ENCODE data around the gene BTBD16. TPM values are rescaled to one million over a fixed set of nuclear protein-coding genes. Genes with fewer than 3 reads are reported as not detected.

BTBD16 gene
- polyA plus RNA-seq, 3 donors = not detected

- H3K9me3 ChIP-seq (replicated peaks in 1 of 2; ENCODE audit: control insufficient read depth in 1 of 2, insufficient read depth in 1 of 2, low read length in 2 of 2) = no peaks in the 10 kb centered on the region
- H3K36me3 Mint-ChIP-seq = no peaks in the 10 kb centered on the region
- no peak overlapping the region for H2AFZ ChIP-seq (ENCODE audit: insufficient read depth, low read depth, low read length, poor library complexity, severe bottlenecking)
- intact Hi-C loops (cut with micrococcal nuclease) = no loop called here
- 95% methylated on average over 4 of the region's 4 CpGs for WGBS (ENCODE audit: insufficient coverage)
- no peaks in the 10 kb centered on the region for H3K79me2 ChIP-seq (ENCODE audit: insufficient read depth, low read length)
- no peaks in the 10 kb centered on the region for H3K4me1 Mint-ChIP-seq
- no peak for DNase-seq
- no peak overlapping the region for H3K9ac ChIP-seq (ENCODE audit: insufficient read depth, low read length, poor library complexity, severe bottlenecking)
- H3K9me3 Mint-ChIP-seq = no peaks in the 10 kb centered on the region
- H4K20me1 ChIP-seq (ENCODE audit: insufficient read depth, low read length) = no peaks in the 10 kb centered on the region
- peaks cover 0 to 5% (median 5%) of the 10 kb centered on the region in 3 donors for H3K27me3 Mint-ChIP-seq (ENCODE audit: low read depth in 3 of 3)
- H3K4me1 ChIP-seq (ENCODE audit: control insufficient read depth in 1 of 2, insufficient read depth in 2 of 2, low read length in 2 of 2) = no peaks in the 10 kb centered on the region
- H3K4me3 Mint-ChIP-seq = no peak overlapping the region
- H3K27me3 ChIP-seq (ENCODE audit: control insufficient read depth in 2 of 2, insufficient read depth in 2 of 2, low read length in 2 of 2) = no peaks in the 10 kb centered on the region
- no peak overlapping the region for H3K27ac ChIP-seq (ENCODE audit: low read depth in 1 of 2, low read length in 2 of 2)
- no peak overlapping the region for H3K4me3 ChIP-seq (replicated peaks in 1 of 3; ENCODE audit: low read depth in 2 of 3, low read length in 3 of 3)
- no peak overlapping the region for H3K4me2 ChIP-seq (replicated peaks; ENCODE audit: extremely low read depth, low read length, poor library complexity, severe bottlenecking)
- TF ChIP-seq, protein P1, sequence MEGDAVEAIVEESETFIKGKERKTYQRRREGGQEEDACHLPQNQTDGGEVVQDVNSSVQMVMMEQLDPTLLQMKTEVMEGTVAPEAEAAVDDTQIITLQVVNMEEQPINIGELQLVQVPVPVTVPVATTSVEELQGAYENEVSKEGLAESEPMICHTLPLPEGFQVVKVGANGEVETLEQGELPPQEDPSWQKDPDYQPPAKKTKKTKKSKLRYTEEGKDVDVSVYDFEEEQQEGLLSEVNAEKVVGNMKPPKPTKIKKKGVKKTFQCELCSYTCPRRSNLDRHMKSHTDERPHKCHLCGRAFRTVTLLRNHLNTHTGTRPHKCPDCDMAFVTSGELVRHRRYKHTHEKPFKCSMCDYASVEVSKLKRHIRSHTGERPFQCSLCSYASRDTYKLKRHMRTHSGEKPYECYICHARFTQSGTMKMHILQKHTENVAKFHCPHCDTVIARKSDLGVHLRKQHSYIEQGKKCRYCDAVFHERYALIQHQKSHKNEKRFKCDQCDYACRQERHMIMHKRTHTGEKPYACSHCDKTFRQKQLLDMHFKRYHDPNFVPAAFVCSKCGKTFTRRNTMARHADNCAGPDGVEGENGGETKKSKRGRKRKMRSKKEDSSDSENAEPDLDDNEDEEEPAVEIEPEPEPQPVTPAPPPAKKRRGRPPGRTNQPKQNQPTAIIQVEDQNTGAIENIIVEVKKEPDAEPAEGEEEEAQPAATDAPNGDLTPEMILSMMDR (IDR thresholded peaks at IDR 0.05) = no peak
- H3K36me3 ChIP-seq (replicated peaks in 1 of 2; ENCODE audit: control insufficient read depth in 1 of 2, insufficient read depth in 2 of 2, low read length in 2 of 2) = no peaks in the 10 kb centered on the region
- H3K27ac Mint-ChIP-seq = no peak overlapping the region
Observed at GRCh38 chr10:122302315-122302714, 31.2 kb downstream of the BTBD16 start.

DNA sequence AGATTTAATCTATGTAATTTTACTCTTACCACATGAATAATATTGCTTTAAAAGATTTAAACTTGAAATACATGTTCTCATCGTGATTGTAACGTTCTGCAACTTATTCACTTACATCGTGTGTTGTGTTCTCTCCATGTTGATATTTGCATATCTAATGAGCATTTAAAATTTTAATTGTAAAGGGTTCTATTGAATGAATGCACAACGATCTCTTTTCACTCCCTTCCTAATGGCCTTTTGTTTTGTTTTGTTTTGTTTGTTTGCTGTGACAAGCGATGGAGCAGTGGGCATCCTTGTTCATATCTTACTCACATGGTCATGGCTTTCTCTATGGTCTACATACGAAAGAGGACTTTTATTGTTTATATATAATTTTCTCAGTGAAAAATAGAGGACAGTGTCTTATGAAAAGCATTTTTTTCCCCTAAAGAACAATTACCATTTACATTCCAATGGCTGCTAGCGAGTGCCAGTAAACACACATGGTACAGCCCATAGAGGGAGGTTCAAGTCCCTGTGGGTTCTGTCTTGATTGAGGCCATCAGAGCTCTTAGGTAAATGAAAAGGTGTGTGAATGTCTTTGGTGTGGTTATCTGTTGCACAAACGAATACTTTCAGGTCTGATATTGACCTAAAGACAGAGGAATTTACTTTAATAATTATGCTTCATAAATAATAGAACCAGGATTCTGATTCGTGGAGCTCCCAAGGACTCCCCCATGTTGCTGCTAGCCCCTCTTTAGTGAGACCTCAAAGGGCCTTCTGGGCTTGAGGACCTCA is 32.4 kb downstream of the BTBD16 start:
- no peaks in the 10 kb centered on the region for H3K36me3 Mint-ChIP-seq
- WGBS (ENCODE audit: insufficient coverage) = 100% methylated on average over 1 of the region's 9 CpGs
- peaks cover 2 to 5% (median 2%) of the 10 kb centered on the region in 3 donors for H3K27me3 Mint-ChIP-seq (ENCODE audit: low read depth in 3 of 3)
- Histone ChIP-seq H3K27ac (ENCODE audit: low read depth in 1 of 2, low read length in 2 of 2) (no peak overlapping the region), H2AFZ (ENCODE audit: insufficient read depth, low read depth, low read length, poor library complexity, severe bottlenecking) (no peak overlapping the region), H3K9me3 (replicated peaks in 1 of 2; ENCODE audit: control insufficient read depth in 1 of 2, insufficient read depth in 1 of 2, low read length in 2 of 2) (no peaks in the 10 kb centered on the region), H4K20me1 (ENCODE audit: insufficient read depth, low read length) (no peaks in the 10 kb centered on the region), H3K4me2 (replicated peaks; ENCODE audit: extremely low read depth, low read length, poor library complexity, severe bottlenecking) (no peak overlapping the region), H3K4me1 (ENCODE audit: control insufficient read depth in 1 of 2, insufficient read depth in 2 of 2, low read length in 2 of 2) (no peaks in the 10 kb centered on the region), H3K79me2 (ENCODE audit: insufficient read depth, low read length) (no peaks in the 10 kb centered on the region), H3K9ac (ENCODE audit: insufficient read depth, low read length, poor library complexity, severe bottlenecking) (no peak overlapping the region), H3K36me3 (replicated peaks in 1 of 2; ENCODE audit: control insufficient read depth in 1 of 2, insufficient read depth in 2 of 2, low read length in 2 of 2) (no peaks in the 10 kb centered on the region), H3K27me3 (ENCODE audit: control insufficient read depth in 2 of 2, insufficient read depth in 2 of 2, low read length in 2 of 2) (no peaks in the 10 kb centered on the region), H3K4me3 (replicated peaks in 1 of 3; ENCODE audit: low read depth in 2 of 3, low read length in 3 of 3) (no peak overlapping the region)
- no peak overlapping the region for H3K4me3 Mint-ChIP-seq
- no peaks in the 10 kb centered on the region for H3K9me3 Mint-ChIP-seq
- H3K4me1 Mint-ChIP-seq = no peaks in the 10 kb centered on the region
- no peak overlapping the region for H3K27ac Mint-ChIP-seq
- TF ChIP-seq, protein P1 (IDR thresholded peaks at IDR 0.05) = no peak
- DNase-seq = no peak
- intact Hi-C loops (cut with micrococcal nuclease) = no loop called here
